OCI-LY7 (cell line): ENCODE data around the gene NUP62. TPM values are rescaled to one million over a fixed set of nuclear protein-coding genes. Genes with fewer than 3 reads are reported as not detected.

Source experiments
- BruUV-seq: library from RNA; stranded (reverse); fragments of 400-500 nt; replicated peaks from 2 replicates; lab custom pipeline; 2021; lab: Mats Ljungman, UMichigan
- CTCF ChIA-PET: fragments of 300-600 bp; sonication (Branson Sonifier 250); formaldehyde crosslinking; loops from one replicate; lab custom pipeline; 2022; ENCODE audit warnings: antibody characterized with exemption; ENCODE audit not compliant: unreplicated experiment; lab: Charles Lee
- POLR2A ChIA-PET: fragments of 300-600 bp; sonication (Branson Sonifier 250); formaldehyde crosslinking; loops from one replicate; lab custom pipeline; 2022; ENCODE audit warnings: antibody characterized with exemption; lab: Charles Lee
- DNase-seq: peaks from one replicate; pipeline ENCODE4 v3.0.0-alpha.2; 2015; ENCODE audit warnings: low spot score
- H2AFZ ChIP-seq: fragments of 200-600 bp; sonication (generic), shearing (Covaris generic); 2 replicates; pipeline ENCODE4 v1.6.1; 2014; ENCODE audit warnings: mild to moderate bottlenecking, antibody characterized with exemption, low read length, moderate library complexity
- H3K27ac ChIP-seq: fragments of 200-600 bp; sonication (generic); 2 replicates; pipeline ENCODE4 v1.5.1; 2014; ENCODE audit warnings: mixed run types, low read depth, mild to moderate bottlenecking, moderate library complexity, low read length, inconsistent platforms; ENCODE audit not compliant: poor library complexity, severe bottlenecking
- H3K36me3 ChIP-seq: fragments of 200-600 bp; sonication (generic); 2 replicates; pipeline ENCODE4 v1.6.1; 2014; ENCODE audit warnings: mild to moderate bottlenecking, antibody characterized with exemption, low read length, moderate library complexity, mixed read lengths; ENCODE audit not compliant: insufficient read depth
- H3K4me1 ChIP-seq: fragments of 200-600 bp; sonication (generic); 2 replicates; pipeline ENCODE4 v1.5.1; 2014; ENCODE audit warnings: mild to moderate bottlenecking, low read length; ENCODE audit not compliant: insufficient read depth, poor library complexity, severe bottlenecking
- H3K4me2 ChIP-seq: fragments of 200-600 bp; sonication (generic); 2 replicates; pipeline ENCODE4 v1.6.1; 2014; ENCODE audit warnings: mild to moderate bottlenecking, low read length
- H3K4me3 ChIP-seq: fragments of 200-600 bp; sonication (generic); 2 replicates; pipeline ENCODE4 v1.5.1; 2014; ENCODE audit warnings: mild to moderate bottlenecking, low read depth, low read length; ENCODE audit not compliant: poor library complexity, severe bottlenecking
- H3K79me2 ChIP-seq: fragments of 200-600 bp; sonication (generic); 2 replicates; pipeline ENCODE4 v1.6.1; 2016; ENCODE audit warnings: low read depth, mild to moderate bottlenecking, low read length, moderate library complexity, mixed read lengths; ENCODE audit not compliant: insufficient read depth
- H3K9me2 ChIP-seq: fragments of 200-600 bp; sonication (generic); 2 replicates; pipeline ENCODE4 v1.6.1; 2016; ENCODE audit warnings: mild to moderate bottlenecking, low read length, mixed read lengths; ENCODE audit not compliant: insufficient read depth
- H3K9me3 ChIP-seq: fragments of 200-600 bp; sonication (generic); 2 replicates; pipeline ENCODE4 v1.6.1; 2014; ENCODE audit warnings: mild to moderate bottlenecking, mixed run types, low read length, mixed read lengths
- H4K20me1 ChIP-seq: fragments of 200-600 bp; sonication (generic); 2 replicates; pipeline ENCODE4 v1.6.1; 2014; ENCODE audit warnings: mild to moderate bottlenecking, antibody characterized with exemption, low read length, moderate library complexity, mixed read lengths; ENCODE audit not compliant: insufficient read depth
- EZH2phosphoT487 ChIP-seq: fragments of 200-600 bp; sonication (generic); IDR thresholded peaks from 2 replicates; pipeline ENCODE4 v1.6.1; 2018; ENCODE audit warnings: low read depth, borderline replicate concordance, mild to moderate bottlenecking, mixed run types, antibody characterized with exemption, low read length, moderate library complexity, mixed read lengths
- intact Hi-C: fragments of 100-400 bp; cut with micrococcal nuclease; formaldehyde crosslinking; loops from one replicate; pipeline ENCODE4 v1.10.0; 2022; ENCODE audit not compliant: unreplicated experiment
- total RNA-seq, 2 experiments: library from RNA; depleted of rRNA in 1 of 2; stranded (reverse); fragments of >200 nt in 1 of 2; shearing (Covaris generic) in 1 of 2; gene quantifications; 2 replicates each; pipeline ENCODE4 v1.2.3, GENCODE V29; 2014 to 2022
- TF ChIP-seq, protein P1 (sequence below): fragments of 200-600 bp; sonication (generic); conservative IDR thresholded peaks from 2 replicates; pipeline ENCODE4 v1.5.1; 2014; ENCODE audit warnings: mild to moderate bottlenecking, antibody characterized with exemption, low read length, moderate library complexity, mixed read lengths

The NUP62 gene
- total RNA-seq, 2 experiments from 2014 or later, result 75.6 to 76.3 TPM

DNA sequence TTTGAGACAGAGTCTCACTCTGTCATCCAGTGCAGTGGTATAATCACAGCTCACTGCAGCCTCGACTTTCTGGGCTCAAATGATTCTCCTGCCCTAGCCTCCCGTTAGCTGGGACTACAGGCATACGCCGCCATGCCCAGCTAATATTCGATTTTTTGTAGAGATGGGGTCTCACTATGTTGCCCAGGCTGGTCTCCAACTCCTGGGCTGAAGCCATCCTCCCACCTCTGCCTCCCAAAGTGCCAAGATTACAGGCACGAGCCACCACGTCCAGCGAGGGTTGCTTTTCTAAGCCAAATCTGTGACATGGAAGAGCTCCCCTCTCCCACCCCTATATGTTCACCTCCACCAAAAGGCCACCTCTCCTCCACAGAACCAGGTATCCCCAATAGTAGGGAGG is 11.2 kb downstream of the NUP62 start:
- ChIA-PET CTCF (no interaction called here), POLR2A (interaction anchor here (1.0 kb wide), 1 partner anchor 10 kb away, joined by 3 read pairs; no protein-coding TSS in a partner anchor)
- no peak overlapping the region for H3K4me2 ChIP-seq
- no peak overlapping the region for H3K27ac ChIP-seq
- H3K4me3 ChIP-seq, result no peak overlapping the region
- no peaks in the 10 kb centered on the region; the same call in 1 of the 2 replicates for H4K20me1 ChIP-seq
- BruUV-seq, result no TSS peak
- H3K9me3 ChIP-seq, result no peaks in the 10 kb centered on the region
- TF ChIP-seq, protein P1, sequence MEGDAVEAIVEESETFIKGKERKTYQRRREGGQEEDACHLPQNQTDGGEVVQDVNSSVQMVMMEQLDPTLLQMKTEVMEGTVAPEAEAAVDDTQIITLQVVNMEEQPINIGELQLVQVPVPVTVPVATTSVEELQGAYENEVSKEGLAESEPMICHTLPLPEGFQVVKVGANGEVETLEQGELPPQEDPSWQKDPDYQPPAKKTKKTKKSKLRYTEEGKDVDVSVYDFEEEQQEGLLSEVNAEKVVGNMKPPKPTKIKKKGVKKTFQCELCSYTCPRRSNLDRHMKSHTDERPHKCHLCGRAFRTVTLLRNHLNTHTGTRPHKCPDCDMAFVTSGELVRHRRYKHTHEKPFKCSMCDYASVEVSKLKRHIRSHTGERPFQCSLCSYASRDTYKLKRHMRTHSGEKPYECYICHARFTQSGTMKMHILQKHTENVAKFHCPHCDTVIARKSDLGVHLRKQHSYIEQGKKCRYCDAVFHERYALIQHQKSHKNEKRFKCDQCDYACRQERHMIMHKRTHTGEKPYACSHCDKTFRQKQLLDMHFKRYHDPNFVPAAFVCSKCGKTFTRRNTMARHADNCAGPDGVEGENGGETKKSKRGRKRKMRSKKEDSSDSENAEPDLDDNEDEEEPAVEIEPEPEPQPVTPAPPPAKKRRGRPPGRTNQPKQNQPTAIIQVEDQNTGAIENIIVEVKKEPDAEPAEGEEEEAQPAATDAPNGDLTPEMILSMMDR, result no peak
- TF ChIP-seq EZH2phosphoT487, result no peak
- no peak for DNase-seq
- peaks cover 9% of the 10 kb centered on the region for H3K4me1 ChIP-seq
- no peak overlapping the region for H2AFZ ChIP-seq
- intact Hi-C loops, result no loop called here
- peaks cover 75% of the 10 kb centered on the region for H3K79me2 ChIP-seq
- H3K9me2 ChIP-seq, result no peaks in the 10 kb centered on the region
- H3K36me3 ChIP-seq, result peaks cover 96% of the 10 kb centered on the region

DNA sequence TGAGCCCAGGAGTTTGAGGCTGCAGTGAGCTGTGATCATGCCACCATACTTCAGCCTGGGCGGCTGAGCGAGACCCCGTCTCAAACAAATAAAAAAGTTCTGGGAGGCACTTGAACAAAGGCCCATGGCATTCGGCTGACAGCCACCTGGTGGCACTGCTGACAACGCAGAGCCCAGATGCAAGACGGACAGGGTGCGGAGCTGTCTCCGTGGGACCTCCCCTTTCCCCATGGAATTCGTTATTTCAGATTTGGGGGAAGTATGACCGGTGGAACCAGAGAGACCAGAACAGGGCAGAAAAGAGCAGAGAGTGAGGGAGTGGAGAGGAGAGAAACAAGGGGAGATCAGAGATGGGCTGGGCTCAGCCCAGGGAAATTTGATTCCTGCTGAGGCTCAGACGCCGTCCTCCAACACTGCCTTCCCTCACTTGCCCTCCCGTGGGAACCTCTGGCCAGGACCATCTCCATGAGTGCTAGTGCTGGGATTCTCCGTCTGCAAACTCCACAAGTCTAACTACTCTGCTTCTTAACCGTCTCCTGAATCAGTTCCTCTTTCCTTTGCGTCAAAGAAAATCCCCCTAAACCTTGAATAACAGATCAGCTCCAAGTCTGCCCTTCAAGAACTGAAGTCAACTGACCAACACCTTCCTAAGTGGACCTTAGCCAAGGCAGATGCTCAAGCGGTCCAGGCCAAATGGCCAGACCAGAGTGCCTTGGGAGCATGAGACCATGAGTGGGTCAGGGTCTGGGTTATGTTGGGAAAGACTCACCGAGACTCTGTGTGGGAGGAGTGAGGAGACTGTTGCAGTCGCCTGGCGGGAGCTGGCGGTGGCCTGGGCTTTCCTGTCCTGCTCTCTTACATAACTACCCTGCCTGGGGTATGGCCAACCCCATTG is 12.2 kb downstream of the NUP62 start:
- ChIA-PET CTCF (no interaction called here), POLR2A (no interaction called here)
- H4K20me1 ChIP-seq, result no peaks in the 10 kb centered on the region; the same call in 1 of the 2 replicates
- H3K79me2 ChIP-seq, result peaks cover 65% of the 10 kb centered on the region
- H3K27ac ChIP-seq, result no peak overlapping the region
- no peak for DNase-seq
- peaks cover 95% of the 10 kb centered on the region for H3K36me3 ChIP-seq
- H3K9me3 ChIP-seq, result no peaks in the 10 kb centered on the region
- peaks cover under 1% of the 10 kb centered on the region for H3K4me1 ChIP-seq
- no peaks in the 10 kb centered on the region for H3K9me2 ChIP-seq
- no TSS peak for BruUV-seq
- H3K4me3 ChIP-seq, result no peak overlapping the region
- no peak overlapping the region for H2AFZ ChIP-seq
- intact Hi-C loops, result no loop called here
- no peak overlapping the region for H3K4me2 ChIP-seq
- no peak for TF ChIP-seq EZH2phosphoT487
- TF ChIP-seq, protein P1, result peak; percentile 53

DNA sequence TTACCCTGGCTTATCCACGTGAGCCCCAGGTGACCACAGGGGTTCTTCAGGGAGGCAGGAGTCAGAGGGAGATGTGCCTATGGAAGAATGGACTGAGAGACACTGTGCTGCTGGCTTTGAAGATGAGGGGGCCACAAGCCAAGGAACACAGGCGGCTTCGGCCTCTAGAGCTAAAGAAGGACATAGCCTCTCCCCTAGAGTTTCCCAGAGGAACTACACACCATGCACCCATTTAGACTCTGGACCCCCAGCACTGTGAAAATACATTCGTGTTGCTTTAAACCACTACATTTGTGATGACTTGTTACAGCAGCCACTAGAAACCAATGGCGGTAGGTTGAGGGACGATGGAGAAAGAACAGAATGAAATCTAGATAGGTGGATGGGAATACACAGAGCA is 14.0 kb downstream of the NUP62 start:
- Histone ChIP-seq H3K79me2 (peaks cover 59% of the 10 kb centered on the region), H3K9me3 (no peaks in the 10 kb centered on the region), H3K27ac (no peak overlapping the region), H3K4me1 (peaks cover 14% of the 10 kb centered on the region), H4K20me1 (peaks cover 6% of the 10 kb centered on the region; the same call in 1 of the 2 replicates), H3K4me3 (no peak overlapping the region), H3K9me2 (no peaks in the 10 kb centered on the region), H3K4me2 (no peak overlapping the region), H3K36me3 (peaks cover 93% of the 10 kb centered on the region), H2AFZ (no peak overlapping the region)
- DNase-seq, result no peak
- BruUV-seq, result no TSS peak
- ChIA-PET POLR2A (no interaction called here), CTCF (no interaction called here)
- intact Hi-C loops, result no loop called here
- TF ChIP-seq, protein P1, result peak; percentile 43
- no peak for TF ChIP-seq EZH2phosphoT487
